Measurements from ENCODE around the gene FRMPD4.
A peak's percentile ranks its signal among the peaks of the same experiment; 100 is the strongest.

The FRMPD4 gene

GRCh38 chrX:12751887-12752286 is 613.6 kb downstream of the FRMPD4 start:
- DNase-seq (ENCODE audit: low read depth in 2 of 2): no peak

- no peak for DNase-seq (ENCODE audit: low read depth in 2 of 2)
These were observed 615.1 kb downstream of the FRMPD4 start for GRCh38 chrX:12753366-12753765.

- DNase-seq (ENCODE audit: low read depth in 2 of 2): no peak
These were observed 620.0 kb downstream of the FRMPD4 start for GRCh38 chrX:12758291-12758690.

- DNase-seq (ENCODE audit: low read depth in 2 of 2): no peak
These were observed 629.6 kb downstream of the FRMPD4 start for GRCh38 chrX:12767856-12768255.

GRCh38 chrX:12768491-12768890 is 630.2 kb downstream of the FRMPD4 start:
- DNase-seq (ENCODE audit: low read depth in 2 of 2): no peak

GRCh38 chrX:12770440-12770839 is 632.2 kb downstream of the FRMPD4 start:
- no peak for DNase-seq (ENCODE audit: low read depth in 2 of 2)

- DNase-seq (ENCODE audit: low read depth in 2 of 2): peak; percentile 27 to 50
These were observed 633.3 kb downstream of the FRMPD4 start for GRCh38 chrX:12771445-12772069.

All from stimulated activated CD4-positive, alpha-beta T cell treated with anti-CD3 and anti-CD28 coated beads, Interleukin-12 subunit alpha, Interleukin-12 subunit beta, amount 100 ng/mL, for 24 hours (primary cell).